Esophagus squamous epithelium (tissue), 4 donors: Measurements from ENCODE around the gene ABCC1.

Experiments
- CTCF ChIP-seq, 6 experiments: fragments of 450-650 bp in 4 of 6; fragments of 200-600 bp in 2 of 6; sonication (generic) in 2 of 6; IDR thresholded peaks; one replicate each; pipeline ENCODE4 v1.5.1; 2016 to 2019; ENCODE audit warnings: antibody characterized with exemption in 6 of 6, mild to moderate bottlenecking in 4 of 6, moderate library complexity in 4 of 6
- POLR2A ChIP-seq, 4 donors: fragments of 450-650 bp; IDR thresholded peaks; one replicate each; pipeline ENCODE4 v1.6.1; 2017; ENCODE audit warnings: antibody characterized with exemption in 4 of 4, mild to moderate bottlenecking in 4 of 4, moderate library complexity in 3 of 4

GRCh38 chr16:16186820-16187219, 237.4 kb downstream of the ABCC1 start:
- TF ChIP-seq CTCF (IDR thresholded peaks at IDR 0.05) (no peak), POLR2A (IDR thresholded peaks at IDR 0.05) (no peak)
